Panc1 (cell line): Measurements from ENCODE around the gene TMEM203. TPM values are rescaled to one million over a fixed set of nuclear protein-coding genes. Genes with fewer than 3 reads are reported as not detected.

ENCODE experiments used
- ATAC-seq: fragments of 200-7000 bp; cut with Tn5 transposase; 2 replicates; pipeline ENCODE4 v1.9.1; 2020; ENCODE audit warnings: mild to moderate bottlenecking, moderate library complexity
- BruUV-seq: library from RNA; stranded (reverse); fragments of 400-500 nt; replicated peaks from 2 replicates; lab custom pipeline; 2021; lab: Mats Ljungman, UMichigan
- CTCF ChIA-PET: fragments of 300-600 bp; sonication (Branson Sonifier 250); formaldehyde crosslinking; loops from one replicate; lab custom pipeline; 2022; ENCODE audit warnings: antibody characterized with exemption; lab: Charles Lee
- POLR2A ChIA-PET: fragments of 300-600 bp; sonication (Branson Sonifier 250); formaldehyde crosslinking; loops from one replicate; lab custom pipeline; 2022; ENCODE audit warnings: antibody characterized with exemption; lab: Charles Lee
- DNase-seq: peaks from one replicate; pipeline ENCODE4 v3.0.0-alpha.2; 2010; ENCODE audit warnings: low read depth, low spot score
- H3K27ac ChIP-seq: 2 replicates; pipeline ENCODE4 v1.5.1; 2011; ENCODE audit warnings: mild to moderate bottlenecking, low read length, inconsistent platforms
- H3K27me3 ChIP-seq: fragments of 200-500 bp; sonication (Bioruptor generic); 2 replicates; pipeline ENCODE4 v1.6.0; 2014; ENCODE audit warnings: low read length, inconsistent platforms; ENCODE audit not compliant: control insufficient read depth, insufficient read depth
- H3K36me3 ChIP-seq: fragments of 200-500 bp; sonication (Bioruptor generic); 2 replicates; pipeline ENCODE4 v1.5.1; 2014; ENCODE audit warnings: inconsistent platforms, mild to moderate bottlenecking, low read length, moderate library complexity; ENCODE audit not compliant: control insufficient read depth, insufficient read depth
- H3K4me1 ChIP-seq: 2 replicates; pipeline ENCODE4 v1.5.1; 2011; ENCODE audit warnings: inconsistent platforms, mild to moderate bottlenecking, low read length, moderate library complexity; ENCODE audit not compliant: control insufficient read depth, insufficient read depth
- H3K4me3 ChIP-seq, 2 experiments: 2 replicates each; pipeline ENCODE4 v1.5.1; 2011 to 2012; ENCODE audit warnings: low read depth in 2 of 2, low read length in 2 of 2, mild to moderate bottlenecking in 2 of 2, inconsistent platforms in 1 of 2, moderate library complexity in 1 of 2
- H3K9me3 ChIP-seq: fragments of 200-500 bp; sonication (Bioruptor generic); 2 replicates; pipeline ENCODE4 v1.5.1; 2014; ENCODE audit warnings: low read depth, mild to moderate bottlenecking, inconsistent platforms, low read length, moderate library complexity; ENCODE audit not compliant: control insufficient read depth, insufficient read depth
- CTCF ChIP-seq: fragments of 450-650 bp; IDR thresholded peaks from 2 replicates; pipeline ENCODE4 v1.5.1; 2017; ENCODE audit warnings: mild to moderate bottlenecking
- POLR2AphosphoS5 ChIP-seq: IDR thresholded peaks from 2 replicates; pipeline ENCODE4 v1.6.1; 2012; ENCODE audit warnings: mild to moderate bottlenecking, low read depth, low read length, moderate library complexity
- REST ChIP-seq, 2 experiments: IDR thresholded peaks; 2 replicates each; pipeline ENCODE4 v1.6.1; 2011 to 2012; ENCODE audit warnings: low read depth in 2 of 2, control low read depth in 1 of 2, low read length in 1 of 2, mild to moderate bottlenecking in 1 of 2, moderate library complexity in 1 of 2; ENCODE audit not compliant: insufficient read depth in 1 of 2
- SIN3A ChIP-seq: IDR thresholded peaks from 2 replicates; pipeline ENCODE4 v1.6.1; 2012; ENCODE audit warnings: low read depth, mild to moderate bottlenecking, low read length, moderate library complexity, borderline replicate concordance; ENCODE audit not compliant: insufficient read depth
- TCF7L2 ChIP-seq: IDR thresholded peaks from 2 replicates; pipeline ENCODE4 v1.6.1; 2011; ENCODE audit warnings: mild to moderate bottlenecking, low read depth, low read length, inconsistent platforms
- in situ Hi-C: cut with HindIII; loops from 2 replicates; pipeline ENCODE4 v1.10.0; 2016; ENCODE audit warnings: low sequenced_read_pairs, low pct_unique_long_range_greater_than_20kb
- intact Hi-C: fragments of 100-400 bp; cut with micrococcal nuclease; formaldehyde crosslinking; loops from one replicate; pipeline ENCODE4 v1.10.0; 2022; ENCODE audit not compliant: unreplicated experiment
- total RNA-seq: library from RNA; stranded (reverse); gene quantifications from one replicate; pipeline ENCODE4 v1.2.1, GENCODE V29; 2021; ENCODE audit not compliant: unreplicated experiment

TMEM203 gene
- total RNA-seq, 1 experiment from 2014 or later = 25.4 TPM

- in situ Hi-C loops (no loop called here), intact Hi-C loops (no loop called here)
- POLR2A ChIA-PET = no interaction called here
- Histone ChIP-seq H3K4me1 (peaks cover 11% of the 10 kb centered on the region), H3K4me3 (no peak overlapping the region), H3K36me3 (no peaks in the 10 kb centered on the region; the same call in 1 of the 2 replicates), H3K27me3 (no peaks in the 10 kb centered on the region), H3K9me3 (no peaks in the 10 kb centered on the region), H3K27ac (no peak overlapping the region)
- ATAC-seq (no peak), DNase-seq (no peak)
- CTCF ChIA-PET = interaction anchor here (1.0 kb wide), 1 partner anchor 14 kb away, joined by 3 read pairs; no protein-coding TSS in a partner anchor
- no peak for TF ChIP-seq CTCF
- BruUV-seq = no TSS peak
These were observed 45.1 kb upstream of the TMEM203 start for GRCh38 chr9:137250329-137251193.

GRCh38 chr9:137247916-137248175 lies 42.4 kb upstream of the TMEM203 start:
- H3K36me3 ChIP-seq = no peaks in the 10 kb centered on the region
- no peak overlapping the region for H3K27ac ChIP-seq
- no peak for TF ChIP-seq POLR2AphosphoS5
- no peak for TF ChIP-seq REST (IDR thresholded peaks at IDR 0.05; ENCODE audit: insufficient read depth in 1 of 2, low read depth in 2 of 2, low read length in 1 of 2)
- TF ChIP-seq CTCF = no peak
- no peak for TF ChIP-seq SIN3A
- TF ChIP-seq TCF7L2 = no peak
- POLR2A ChIA-PET = no interaction called here
- peaks cover 16% of the 10 kb centered on the region for H3K4me1 ChIP-seq
- no peak for DNase-seq
- H3K4me3 ChIP-seq = no peak overlapping the region
- intact Hi-C loops (no loop called here), in situ Hi-C loops (no loop called here)
- BruUV-seq = no TSS peak
- CTCF ChIA-PET = no interaction called here
- no peaks in the 10 kb centered on the region for H3K27me3 ChIP-seq
- no peak for ATAC-seq
- H3K9me3 ChIP-seq = no peaks in the 10 kb centered on the region
